NT2/D1 (cell line): ENCODE data around the gene FARSB.

Source experiments
- SUZ12 ChIP-seq: IDR thresholded peaks from 2 replicates; pipeline ENCODE4 v1.6.1; 2011; ENCODE audit not compliant: insufficient read length, insufficient read depth; ENCODE audit errors: extremely low read depth
- YY1 ChIP-seq: IDR thresholded peaks from 2 replicates; pipeline ENCODE4 v1.6.1; 2011; ENCODE audit not compliant: insufficient read length, insufficient read depth

DNA sequence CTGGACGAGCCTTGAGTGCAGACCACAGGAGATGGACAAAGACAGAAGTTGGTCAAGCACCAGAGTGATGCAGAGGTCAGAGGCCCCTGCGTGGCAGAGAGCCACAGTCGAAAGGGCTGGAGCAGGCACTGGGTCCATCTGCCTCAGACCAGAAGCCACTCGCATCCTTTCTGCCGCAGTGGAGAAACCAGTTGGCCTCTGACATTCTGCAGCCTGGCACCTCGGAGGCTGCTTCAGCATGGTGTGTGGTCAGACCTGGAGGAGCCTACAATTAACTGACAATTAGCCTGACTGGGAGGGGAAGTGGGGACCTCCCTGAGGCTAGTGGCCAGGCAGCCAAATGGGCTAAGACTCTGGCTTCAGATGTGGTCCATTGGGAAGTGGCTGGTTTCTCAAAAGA, 120.4 kb downstream of the FARSB start:
- no peak for TF ChIP-seq YY1
- no peak for TF ChIP-seq SUZ12
